ENCODE data around the gene VAMP2.

DNA sequence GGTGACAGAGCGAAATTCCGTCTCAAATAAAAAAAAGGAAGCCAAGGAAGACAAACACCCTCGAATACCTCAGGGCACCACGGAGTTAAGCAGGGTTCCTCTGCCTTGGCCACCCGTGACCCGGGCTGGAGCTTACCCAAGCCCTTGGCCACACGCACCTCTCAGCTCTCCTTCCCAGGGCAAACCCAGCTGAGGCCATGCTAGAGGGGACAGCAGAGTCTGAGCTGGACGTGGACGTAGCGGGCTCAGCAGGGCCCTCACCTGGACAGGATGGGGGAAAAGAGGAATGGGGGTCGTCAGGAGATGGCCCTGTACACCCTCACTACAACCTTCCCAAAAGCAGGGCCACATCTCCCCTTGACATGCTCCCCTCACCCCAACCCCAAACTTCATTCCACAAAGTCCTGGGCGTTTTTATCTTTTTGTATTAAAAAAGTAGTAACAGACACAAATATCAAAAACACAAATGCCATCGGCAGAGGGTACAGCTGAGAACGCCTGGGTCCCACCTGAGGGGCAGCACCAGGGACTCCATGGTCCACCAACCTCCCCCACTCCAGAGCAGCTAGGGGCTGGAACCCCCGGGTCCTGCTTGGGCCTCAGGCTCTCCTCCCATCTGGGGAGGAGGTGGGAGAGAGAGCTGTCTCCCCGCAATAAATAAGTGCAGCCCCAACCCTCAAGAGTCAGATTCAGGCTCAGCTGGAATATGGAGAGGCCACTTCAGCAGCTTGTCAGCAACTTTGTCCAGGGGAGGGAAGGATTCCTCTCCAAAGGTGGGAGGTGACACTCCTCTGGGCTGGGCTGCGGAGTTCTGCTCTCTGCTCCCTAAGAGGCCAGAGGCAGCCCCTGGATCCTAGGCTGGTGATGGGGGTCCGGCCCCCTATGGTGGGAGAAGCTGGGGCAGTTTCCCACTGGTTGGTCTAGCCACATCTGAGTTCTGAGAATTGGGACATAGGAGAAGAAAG, 22.4 kb downstream of the VAMP2 start:
- TF ChIP-seq, protein P1, sequence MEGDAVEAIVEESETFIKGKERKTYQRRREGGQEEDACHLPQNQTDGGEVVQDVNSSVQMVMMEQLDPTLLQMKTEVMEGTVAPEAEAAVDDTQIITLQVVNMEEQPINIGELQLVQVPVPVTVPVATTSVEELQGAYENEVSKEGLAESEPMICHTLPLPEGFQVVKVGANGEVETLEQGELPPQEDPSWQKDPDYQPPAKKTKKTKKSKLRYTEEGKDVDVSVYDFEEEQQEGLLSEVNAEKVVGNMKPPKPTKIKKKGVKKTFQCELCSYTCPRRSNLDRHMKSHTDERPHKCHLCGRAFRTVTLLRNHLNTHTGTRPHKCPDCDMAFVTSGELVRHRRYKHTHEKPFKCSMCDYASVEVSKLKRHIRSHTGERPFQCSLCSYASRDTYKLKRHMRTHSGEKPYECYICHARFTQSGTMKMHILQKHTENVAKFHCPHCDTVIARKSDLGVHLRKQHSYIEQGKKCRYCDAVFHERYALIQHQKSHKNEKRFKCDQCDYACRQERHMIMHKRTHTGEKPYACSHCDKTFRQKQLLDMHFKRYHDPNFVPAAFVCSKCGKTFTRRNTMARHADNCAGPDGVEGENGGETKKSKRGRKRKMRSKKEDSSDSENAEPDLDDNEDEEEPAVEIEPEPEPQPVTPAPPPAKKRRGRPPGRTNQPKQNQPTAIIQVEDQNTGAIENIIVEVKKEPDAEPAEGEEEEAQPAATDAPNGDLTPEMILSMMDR (IDR thresholded peaks at IDR 0.05): no peak
- TF ChIP-seq POLR2A (IDR thresholded peaks at IDR 0.05): no peak

Data from ovary (tissue), 3 donors.